Measurements from ENCODE around the gene OR51M1. TPM values are rescaled to one million over a fixed set of nuclear protein-coding genes. Genes with fewer than 3 reads are reported as not detected.

OR51M1 gene
- total RNA-seq, 1 donor from 2014 or later, result not detected

Other genes with a start within 250 kb of the OR51M1 start
- not detected in 2 replicates for gene OR52A5, start 245.5 kb upstream of the OR51M1 start, total RNA-seq
- gene OR52A1, start 229.1 kb upstream of the OR51M1 start, total RNA-seq, result not detected in 2 replicates
- gene OR51V1, start 183.1 kb upstream of the OR51M1 start, total RNA-seq, result not detected in 2 replicates
- not detected in 2 replicates for gene HBB, start 156.7 kb upstream of the OR51M1 start, total RNA-seq
- gene HBD, start 149.3 kb upstream of the OR51M1 start, total RNA-seq, result not detected in 2 replicates
- gene HBG1, start 134.0 kb upstream of the OR51M1 start, total RNA-seq, result not detected in 2 replicates
- not detected in 2 replicates for gene HBG2, start 129.0 kb upstream of the OR51M1 start, total RNA-seq
- not detected in 2 replicates for gene HBE1, start 113.9 kb upstream of the OR51M1 start, total RNA-seq
- gene OR51B4, start 81.9 kb upstream of the OR51M1 start, total RNA-seq, result not detected in 2 replicates
- not detected in 2 replicates for gene OR51B2, start 59.5 kb upstream of the OR51M1 start, total RNA-seq
- not detected in 2 replicates for gene OR51B5, start 40.3 kb upstream of the OR51M1 start, total RNA-seq
- gene OR51B6, start 32.3 kb upstream of the OR51M1 start, total RNA-seq, result not detected in 2 replicates
- not detected in 2 replicates for gene OR51Q1, start 38.3 kb downstream of the OR51M1 start, total RNA-seq
- gene OR51I1, start 57.7 kb downstream of the OR51M1 start, total RNA-seq, result not detected in 2 replicates
- not detected in 2 replicates for gene OR51I2, start 65.5 kb downstream of the OR51M1 start, total RNA-seq
- gene OR52D1, start 104.9 kb downstream of the OR51M1 start, total RNA-seq, result not detected in 2 replicates
- gene UBQLN3, start 126.1 kb downstream of the OR51M1 start, total RNA-seq, result not detected in 2 replicates
- 0.27 TPM in 1 of 2 replicates, not detected in the other for gene UBQLNL, start 132.9 kb downstream of the OR51M1 start, total RNA-seq
- not detected in 2 replicates for gene OR52H1, start 164.7 kb downstream of the OR51M1 start, total RNA-seq
- not detected in 2 replicates for gene OR52B6, start 197.1 kb downstream of the OR51M1 start, total RNA-seq
- gene TRIM6, start 212.8 kb downstream of the OR51M1 start, total RNA-seq, result 17.6 and 23.9 TPM in 2 replicates
- 1.2 and 4.6 TPM in 2 replicates for gene TRIM34, start 241.2 kb downstream of the OR51M1 start, total RNA-seq

Data from astrocyte (in vitro differentiated cells and primary cell).